ENCODE results near the gene INO80.
A peak's percentile ranks its signal among the peaks of the same experiment; 100 is the strongest.

Gene INO80

DNA sequence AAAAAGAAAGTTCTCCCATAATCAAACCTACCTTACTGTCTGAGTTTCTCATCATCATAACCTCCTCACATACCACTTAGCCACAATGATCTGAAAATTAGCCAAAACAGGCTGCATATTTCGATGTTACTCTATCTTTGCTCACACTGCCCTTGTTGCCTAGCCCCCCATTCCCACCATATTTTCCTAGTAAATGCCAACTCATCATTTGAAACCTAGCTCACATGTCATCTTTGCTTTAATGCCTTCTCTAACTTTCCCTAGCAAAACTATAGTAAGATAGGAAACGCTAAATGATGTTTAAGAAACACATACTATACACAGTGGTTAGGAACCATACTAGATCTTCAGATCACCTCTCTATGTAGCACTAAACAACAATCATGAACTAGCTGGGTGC is 64.9 kb downstream of the INO80 start:
- DNase-seq (ENCODE audit: low spot score): no peak
- TF ChIP-seq, protein P1, sequence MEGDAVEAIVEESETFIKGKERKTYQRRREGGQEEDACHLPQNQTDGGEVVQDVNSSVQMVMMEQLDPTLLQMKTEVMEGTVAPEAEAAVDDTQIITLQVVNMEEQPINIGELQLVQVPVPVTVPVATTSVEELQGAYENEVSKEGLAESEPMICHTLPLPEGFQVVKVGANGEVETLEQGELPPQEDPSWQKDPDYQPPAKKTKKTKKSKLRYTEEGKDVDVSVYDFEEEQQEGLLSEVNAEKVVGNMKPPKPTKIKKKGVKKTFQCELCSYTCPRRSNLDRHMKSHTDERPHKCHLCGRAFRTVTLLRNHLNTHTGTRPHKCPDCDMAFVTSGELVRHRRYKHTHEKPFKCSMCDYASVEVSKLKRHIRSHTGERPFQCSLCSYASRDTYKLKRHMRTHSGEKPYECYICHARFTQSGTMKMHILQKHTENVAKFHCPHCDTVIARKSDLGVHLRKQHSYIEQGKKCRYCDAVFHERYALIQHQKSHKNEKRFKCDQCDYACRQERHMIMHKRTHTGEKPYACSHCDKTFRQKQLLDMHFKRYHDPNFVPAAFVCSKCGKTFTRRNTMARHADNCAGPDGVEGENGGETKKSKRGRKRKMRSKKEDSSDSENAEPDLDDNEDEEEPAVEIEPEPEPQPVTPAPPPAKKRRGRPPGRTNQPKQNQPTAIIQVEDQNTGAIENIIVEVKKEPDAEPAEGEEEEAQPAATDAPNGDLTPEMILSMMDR (IDR thresholded peaks at IDR 0.05; ENCODE audit: extremely low read depth, insufficient read depth, missing control alignments): no peak
- in situ Hi-C loops (cut with MboI; ENCODE audit: low pct_unique_long_range_greater_than_20kb, low sequenced_read_pairs, unreplicated experiment): no loop called here

DNA sequence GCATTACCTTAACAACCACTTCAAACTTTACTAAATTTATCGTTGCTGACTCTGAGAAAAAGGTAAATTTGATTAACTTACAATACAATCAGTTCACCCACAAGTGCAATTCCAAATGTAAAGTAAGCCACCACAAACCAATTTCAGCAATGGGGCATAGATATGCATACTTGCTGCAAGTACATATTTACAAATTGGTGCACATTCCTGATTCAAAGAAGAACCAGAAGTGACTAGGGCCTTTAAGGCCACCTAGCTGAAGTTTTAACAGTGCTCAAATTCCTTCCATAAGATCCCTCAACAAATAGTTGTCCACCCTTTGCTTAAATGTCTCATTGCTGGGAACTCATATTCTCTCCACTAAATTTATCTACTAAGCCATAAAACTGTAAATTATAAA is 67.2 kb downstream of the INO80 start:
- TF ChIP-seq, protein P1 (IDR thresholded peaks at IDR 0.05; ENCODE audit: extremely low read depth, insufficient read depth, missing control alignments): no peak
- in situ Hi-C loops (cut with MboI; ENCODE audit: low pct_unique_long_range_greater_than_20kb, low sequenced_read_pairs, unreplicated experiment): no loop called here
- DNase-seq (ENCODE audit: low spot score): no peak

DNA sequence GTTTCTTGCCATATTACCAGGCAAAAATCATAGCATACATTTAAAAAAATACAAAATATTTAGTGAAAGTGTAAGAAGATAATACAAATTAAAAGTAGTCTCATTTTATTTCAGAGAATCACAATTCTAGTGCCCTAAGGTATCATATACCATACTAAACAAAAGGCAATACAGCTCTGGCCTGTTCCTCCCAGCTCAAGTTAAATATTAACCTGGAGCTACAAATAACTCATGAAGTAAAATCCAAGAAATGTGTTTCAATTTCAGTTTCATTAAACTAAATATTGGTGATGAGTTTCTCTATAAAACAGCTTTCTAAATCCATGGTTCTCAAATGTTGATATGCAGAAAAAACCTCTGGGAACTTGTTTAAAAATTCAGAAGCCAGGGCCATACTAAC is 67.7 kb downstream of the INO80 start:
- DNase-seq (ENCODE audit: low spot score): peak; percentile 12
- in situ Hi-C loops (cut with MboI; ENCODE audit: low pct_unique_long_range_greater_than_20kb, low sequenced_read_pairs, unreplicated experiment): no loop called here
- TF ChIP-seq, protein P1 (IDR thresholded peaks at IDR 0.05; ENCODE audit: extremely low read depth, insufficient read depth, missing control alignments): no peak

DNA sequence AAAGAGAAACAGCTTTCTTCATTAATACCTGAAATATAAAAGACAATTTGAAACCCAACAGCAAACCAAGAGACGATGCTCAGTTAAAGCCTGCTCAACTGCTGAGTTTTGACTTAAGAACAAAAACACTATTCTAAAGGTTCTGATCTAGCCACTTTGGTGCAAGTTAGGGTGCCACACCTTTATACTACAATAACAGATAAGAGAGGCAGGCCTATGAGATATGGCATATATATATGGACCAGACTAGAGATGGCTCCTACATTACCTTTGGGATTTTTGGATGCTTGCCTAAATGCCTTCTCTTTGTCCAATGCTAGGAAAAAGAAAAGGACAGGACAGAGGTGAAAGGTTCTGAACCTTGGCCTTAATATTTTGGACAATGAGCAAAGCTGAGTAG is 68.6 kb downstream of the INO80 start:
- TF ChIP-seq, protein P1 (IDR thresholded peaks at IDR 0.05; ENCODE audit: extremely low read depth, insufficient read depth, missing control alignments): no peak
- DNase-seq (ENCODE audit: low spot score): no peak
- in situ Hi-C loops (cut with MboI; ENCODE audit: low pct_unique_long_range_greater_than_20kb, low sequenced_read_pairs, unreplicated experiment): no loop called here

DNA sequence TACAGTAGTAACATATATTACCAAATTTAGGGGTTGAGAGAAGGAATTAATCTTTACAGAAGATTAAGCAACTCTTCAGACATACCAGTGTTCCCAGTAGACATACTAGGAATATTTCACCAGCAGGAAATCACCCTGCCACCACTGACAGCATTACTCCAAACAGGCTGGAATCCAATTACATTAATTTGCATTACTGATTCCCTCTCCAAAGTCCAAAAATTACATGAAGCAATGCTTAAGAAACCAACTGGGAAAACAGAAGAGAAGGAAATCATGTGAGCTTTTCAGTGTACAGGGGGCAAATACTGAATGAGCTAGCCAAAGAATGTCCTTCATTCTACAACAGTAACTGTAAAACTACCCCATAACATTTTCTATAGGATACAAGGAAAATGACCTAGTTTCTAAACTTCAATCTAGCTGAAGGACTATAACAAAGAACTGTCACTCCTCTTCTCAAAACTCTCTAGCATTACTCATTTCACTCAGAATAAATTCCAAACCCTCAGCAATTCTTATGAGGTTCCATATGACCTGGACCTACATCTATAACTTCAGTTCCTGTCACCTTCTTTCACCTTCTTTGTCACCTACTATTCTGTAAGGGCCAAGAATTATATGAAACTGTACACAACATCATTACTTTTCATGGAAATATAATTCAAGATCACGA is 72.7 kb downstream of the INO80 start:
- no peak for DNase-seq (ENCODE audit: low spot score)
- TF ChIP-seq, protein P1 (IDR thresholded peaks at IDR 0.05; ENCODE audit: extremely low read depth, insufficient read depth, missing control alignments): no peak
- in situ Hi-C loops (cut with MboI; ENCODE audit: low pct_unique_long_range_greater_than_20kb, low sequenced_read_pairs, unreplicated experiment): no loop called here

DNA sequence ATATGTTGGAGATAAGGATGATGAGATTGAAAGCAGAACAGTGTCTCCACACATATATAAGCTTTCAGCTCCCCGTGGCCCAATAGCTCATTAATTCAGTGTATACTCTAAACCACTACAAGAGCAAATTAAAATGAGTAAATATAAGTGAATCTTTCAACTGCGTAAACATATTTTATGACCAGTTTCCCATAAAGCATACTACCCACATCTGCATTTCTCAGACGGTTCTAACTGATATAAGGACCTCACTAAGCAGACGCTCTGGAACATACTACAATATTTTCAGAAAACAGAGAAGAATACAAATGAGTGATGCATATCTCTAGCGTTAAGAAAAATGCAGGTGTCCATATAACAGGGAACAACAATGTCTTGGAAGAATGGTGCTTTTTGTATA is 73.2 kb downstream of the INO80 start:
- in situ Hi-C loops (cut with MboI; ENCODE audit: low pct_unique_long_range_greater_than_20kb, low sequenced_read_pairs, unreplicated experiment): no loop called here
- TF ChIP-seq, protein P1 (IDR thresholded peaks at IDR 0.05; ENCODE audit: extremely low read depth, insufficient read depth, missing control alignments): no peak
- DNase-seq (ENCODE audit: low spot score): no peak
